Ovary (tissue), 9 donors: Measurements from ENCODE around the gene RUNX1. TPM values are rescaled to one million over a fixed set of nuclear protein-coding genes. Genes with fewer than 3 reads are reported as not detected.

Experiments used
- DNase-seq, 5 donors: peaks; one replicate each; pipeline ENCODE4 v3.0.0-alpha.2; 2019 to 2020
- H3K27ac ChIP-seq, 2 donors: fragments of 200-600 bp; one replicate each; pipeline versions ENCODE4 v1.5.1 to v1.8.0; 2019 to 2022
- H3K27me3 ChIP-seq: fragments of 200-600 bp; one replicate; pipeline ENCODE4 v1.8.0; 2022
- H3K36me3 ChIP-seq: fragments of 200-600 bp; sonication (generic); one replicate; pipeline ENCODE4 v1.5.1; 2019
- H3K4me1 ChIP-seq: one replicate; pipeline ENCODE4 v1.8.1; 2013; ENCODE audit warnings: mild to moderate bottlenecking, moderate library complexity; ENCODE audit not compliant: insufficient read depth
- H3K4me3 ChIP-seq: fragments of 200-600 bp; sonication (generic); one replicate; pipeline ENCODE4 v1.5.1; 2017
- H3K9me3 ChIP-seq, 2 donors: fragments of 200-600 bp in 1 of 2; sonication (generic) in 1 of 2; one replicate each; pipeline versions ENCODE4 v1.5.1 to v1.8.1; 2013 to 2019; ENCODE audit warnings: mild to moderate bottlenecking in 1 of 2, moderate library complexity in 1 of 2
- EP300 ChIP-seq: sonication (generic); formaldehyde crosslinking; IDR thresholded peaks from one replicate; pipeline ENCODE4 v1.6.1; 2017; ENCODE audit warnings: antibody characterized with exemption
- POLR2A ChIP-seq: fragments of 450-650 bp; IDR thresholded peaks from one replicate; pipeline ENCODE4 v1.6.1; 2017; ENCODE audit warnings: antibody characterized with exemption, mild to moderate bottlenecking, moderate library complexity
- WGBS, 3 donors: extraction: QIAGEN DNeasy Blood & Tissue Kit in 1 of 3; methylation state at CpG; one replicate each; pipeline versions ENCODE4 v1.1.5 to v1.1.7; 2013 to 2017; 5-methylcytosine and 5-hydroxymethylcytosine counted together
- intact Hi-C, 4 donors: fragments of 100-400 bp; cut with DNase I; formaldehyde crosslinking; loops; one replicate each; pipeline versions ENCODE4 v1.11.0 to v1.15.1; 2022 to 2023
- polyA plus RNA-seq, 2 donors: library from polyadenylated mRNA; stranded (reverse); fragments of 200-250 nt in 1 of 2; fragments of 350-450 nt in 1 of 2; fragmentation: Illumina TruSeq in 1 of 2; extraction: RNeasy Lipid Tissue Mini Kit (QIAGEN cat#74804) in 1 of 2; gene quantifications; one replicate each; pipeline ENCODE4 v1.2.3, GENCODE V29; 2013 to 2014
- total RNA-seq, 7 donors: library from RNA; depleted of rRNA in 2 of 7; stranded (reverse); fragments of >200 nt in 2 of 7; fragmentation: NEBNext Ultra II Directional in 3 of 7; extraction: Animal tissue kit (Norgen Biotek cat#: 25700) in 3 of 7; gene quantifications; one replicate each; pipeline versions ENCODE4 v1.1.0 to v1.2.4, GENCODE V29; 2016 to 2023
- TF ChIP-seq, protein P1 (sequence below), 3 donors: fragments of 450-650 bp in 2 of 3; fragments of 200-600 bp in 1 of 3; IDR thresholded peaks; one replicate each; pipeline versions ENCODE4 v1.5.1 to v1.8.0; 2016 to 2022; ENCODE audit warnings: antibody characterized with exemption in 3 of 3, mild to moderate bottlenecking in 1 of 3
- donor health status: DM: no; HTN: no; CAD: no; lungs with moderate emphysema.
- donor health status: DM: no; HTN: no; CAD: no.
- donor health status: Bipolar disorder and iron deficiency.
- donor health status: DM: yes; HTN: yes; CAD: no.
- donor health status: DM: no; HTN: no; CAD: no.
- donor health status: DM: yes; HTN: yes; CAD: no.

The RUNX1 gene
- total and polyA plus RNA-seq, 9 donors, result 6.0 to 27.4 (median 17.8) TPM

GRCh38 chr21:35037384-35037765, 11.7 kb downstream of the RUNX1 start:
- intact Hi-C loops, result no loop called here
- H3K27me3 ChIP-seq, result no peaks in the 10 kb centered on the region
- 90 to 94% (median 92%) methylated on average over 7 of the region's 7 CpGs for WGBS, 3 donors

DNA sequence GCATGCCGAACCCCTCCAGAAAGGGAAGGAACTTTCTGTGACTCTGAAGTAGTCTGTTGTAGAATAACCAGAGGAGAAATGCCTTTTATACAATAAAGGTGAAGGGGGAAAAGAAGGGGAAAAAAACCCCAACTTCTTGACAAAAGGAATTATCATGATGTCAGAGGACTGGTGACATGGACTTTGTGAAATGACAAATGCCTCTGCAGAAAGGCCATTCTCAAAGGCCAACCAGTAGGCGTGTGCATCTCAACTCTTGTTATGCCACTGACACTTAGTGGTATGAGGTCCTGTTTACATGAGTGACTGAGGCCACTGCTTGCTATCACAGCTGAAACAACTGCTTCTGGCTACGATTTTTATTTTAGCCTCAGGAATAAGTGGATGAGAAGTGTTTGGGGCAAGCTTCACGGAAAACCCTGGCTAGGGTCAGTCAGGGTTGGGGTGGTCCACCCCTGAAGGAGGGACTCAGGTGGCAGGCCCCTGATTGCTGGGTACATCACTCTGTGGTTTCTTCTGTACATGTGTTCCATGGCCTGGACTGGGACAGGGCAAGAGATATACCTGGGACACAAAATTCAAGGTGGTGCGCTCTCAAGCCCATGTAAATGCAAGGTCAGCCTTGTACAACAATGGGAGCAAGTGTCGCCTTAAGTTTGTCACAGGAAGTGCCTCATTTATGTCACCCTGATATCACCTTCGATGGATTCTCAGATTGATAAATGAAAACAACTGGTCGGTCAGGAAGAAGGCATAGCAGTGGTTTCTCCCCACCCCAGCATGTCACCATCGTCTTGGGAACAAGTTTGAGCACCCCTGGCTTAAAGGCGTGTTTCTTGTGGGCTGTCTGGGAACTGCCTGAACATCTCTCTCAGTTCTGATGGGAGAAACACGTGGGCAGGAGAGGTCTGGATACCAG, 12.4 kb downstream of the RUNX1 start:
- TF ChIP-seq, protein P1, sequence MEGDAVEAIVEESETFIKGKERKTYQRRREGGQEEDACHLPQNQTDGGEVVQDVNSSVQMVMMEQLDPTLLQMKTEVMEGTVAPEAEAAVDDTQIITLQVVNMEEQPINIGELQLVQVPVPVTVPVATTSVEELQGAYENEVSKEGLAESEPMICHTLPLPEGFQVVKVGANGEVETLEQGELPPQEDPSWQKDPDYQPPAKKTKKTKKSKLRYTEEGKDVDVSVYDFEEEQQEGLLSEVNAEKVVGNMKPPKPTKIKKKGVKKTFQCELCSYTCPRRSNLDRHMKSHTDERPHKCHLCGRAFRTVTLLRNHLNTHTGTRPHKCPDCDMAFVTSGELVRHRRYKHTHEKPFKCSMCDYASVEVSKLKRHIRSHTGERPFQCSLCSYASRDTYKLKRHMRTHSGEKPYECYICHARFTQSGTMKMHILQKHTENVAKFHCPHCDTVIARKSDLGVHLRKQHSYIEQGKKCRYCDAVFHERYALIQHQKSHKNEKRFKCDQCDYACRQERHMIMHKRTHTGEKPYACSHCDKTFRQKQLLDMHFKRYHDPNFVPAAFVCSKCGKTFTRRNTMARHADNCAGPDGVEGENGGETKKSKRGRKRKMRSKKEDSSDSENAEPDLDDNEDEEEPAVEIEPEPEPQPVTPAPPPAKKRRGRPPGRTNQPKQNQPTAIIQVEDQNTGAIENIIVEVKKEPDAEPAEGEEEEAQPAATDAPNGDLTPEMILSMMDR (IDR thresholded peaks at IDR 0.05), result no peak
- TF ChIP-seq EP300 (no peak), POLR2A (no peak)
- Histone ChIP-seq H3K27me3 (no peaks in the 10 kb centered on the region), H3K9me3 (no peaks in the 10 kb centered on the region), H3K4me1 (no peaks in the 10 kb centered on the region), H3K27ac (no peak overlapping the region), H3K36me3 (no peaks in the 10 kb centered on the region), H3K4me3 (no peak overlapping the region)
- 78 to 88% (median 80%) methylated on average over 11 of the region's 11 CpGs for WGBS, 3 donors
- no peak for DNase-seq
- intact Hi-C loops, result no loop called here

More at GRCh38 chr21:35037384-35037765, 11.7 kb downstream of the RUNX1 start:
- Histone ChIP-seq H3K9me3 (no peaks in the 10 kb centered on the region), H3K27ac (no peak overlapping the region), H3K4me1 (no peaks in the 10 kb centered on the region), H3K36me3 (no peaks in the 10 kb centered on the region), H3K4me3 (no peak overlapping the region)
- TF ChIP-seq, protein P1 (IDR thresholded peaks at IDR 0.05), result no peak
- TF ChIP-seq EP300, result no peak
- TF ChIP-seq POLR2A, result no peak
- no peak for DNase-seq

- no peak overlapping the region for H3K27ac ChIP-seq
- no peak for DNase-seq
- intact Hi-C loops, result no loop called here
- WGBS, 3 donors, result 81 to 87% (median 85%) methylated on average over 8 of the region's 8 CpGs
- TF ChIP-seq EP300 (no peak), POLR2A (no peak)
- TF ChIP-seq, protein P1 (IDR thresholded peaks at IDR 0.05), result no peak
- no peaks in the 10 kb centered on the region for H3K27me3 ChIP-seq
- no peaks in the 10 kb centered on the region for H3K36me3 ChIP-seq
- no peaks in the 10 kb centered on the region for H3K9me3 ChIP-seq
- H3K4me1 ChIP-seq, result no peaks in the 10 kb centered on the region
- H3K4me3 ChIP-seq, result no peak overlapping the region
Measured at GRCh38 chr21:35035581-35035980, 13.5 kb downstream of the RUNX1 start.

- WGBS, 3 donors, result 95 to 96% (median 95%) methylated on average over 8 of the region's 8 CpGs
- H3K4me1 ChIP-seq, result no peaks in the 10 kb centered on the region
- intact Hi-C loops, result no loop called here
Measured at GRCh38 chr21:35035116-35035515, 14.0 kb downstream of the RUNX1 start.

More at GRCh38 chr21:35035116-35035515, 14.0 kb downstream of the RUNX1 start:
- no peak overlapping the region for H3K4me3 ChIP-seq
- H3K27ac ChIP-seq, result no peak overlapping the region
- no peaks in the 10 kb centered on the region for H3K36me3 ChIP-seq
- DNase-seq, result no peak
- H3K9me3 ChIP-seq, result no peaks in the 10 kb centered on the region
- TF ChIP-seq POLR2A (no peak), EP300 (no peak)
- TF ChIP-seq, protein P1 (IDR thresholded peaks at IDR 0.05), result no peak
- H3K27me3 ChIP-seq, result no peaks in the 10 kb centered on the region
